Ovary (tissue), 9 donors: ENCODE data around the gene POLR2J. TPM values are rescaled to one million over a fixed set of nuclear protein-coding genes. Genes with fewer than 3 reads are reported as not detected.

Experiments used
- DNase-seq, 5 donors: peaks; one replicate each; pipeline ENCODE4 v3.0.0-alpha.2; 2019 to 2020
- H3K27ac ChIP-seq, 2 donors: fragments of 200-600 bp; one replicate each; pipeline versions ENCODE4 v1.5.1 to v1.8.0; 2019 to 2022
- H3K27me3 ChIP-seq: fragments of 200-600 bp; one replicate; pipeline ENCODE4 v1.8.0; 2022
- H3K36me3 ChIP-seq: fragments of 200-600 bp; sonication (generic); one replicate; pipeline ENCODE4 v1.5.1; 2019
- H3K4me1 ChIP-seq: one replicate; pipeline ENCODE4 v1.8.1; 2013; ENCODE audit warnings: mild to moderate bottlenecking, moderate library complexity; ENCODE audit not compliant: insufficient read depth
- H3K4me3 ChIP-seq: fragments of 200-600 bp; sonication (generic); one replicate; pipeline ENCODE4 v1.5.1; 2017
- H3K9me3 ChIP-seq, 2 donors: fragments of 200-600 bp in 1 of 2; sonication (generic) in 1 of 2; one replicate each; pipeline versions ENCODE4 v1.5.1 to v1.8.1; 2013 to 2019; ENCODE audit warnings: mild to moderate bottlenecking in 1 of 2, moderate library complexity in 1 of 2
- EP300 ChIP-seq: sonication (generic); formaldehyde crosslinking; IDR thresholded peaks from one replicate; pipeline ENCODE4 v1.6.1; 2017; ENCODE audit warnings: antibody characterized with exemption
- POLR2A ChIP-seq: fragments of 450-650 bp; IDR thresholded peaks from one replicate; pipeline ENCODE4 v1.6.1; 2017; ENCODE audit warnings: antibody characterized with exemption, mild to moderate bottlenecking, moderate library complexity
- WGBS, 3 donors: extraction: QIAGEN DNeasy Blood & Tissue Kit in 1 of 3; methylation state at CpG; one replicate each; pipeline versions ENCODE4 v1.1.5 to v1.1.7; 2013 to 2017; 5-methylcytosine and 5-hydroxymethylcytosine counted together
- intact Hi-C, 4 donors: fragments of 100-400 bp; cut with DNase I; formaldehyde crosslinking; loops; one replicate each; pipeline versions ENCODE4 v1.11.0 to v1.15.1; 2022 to 2023
- polyA plus RNA-seq, 2 donors: library from polyadenylated mRNA; stranded (reverse); fragments of 200-250 nt in 1 of 2; fragments of 350-450 nt in 1 of 2; fragmentation: Illumina TruSeq in 1 of 2; extraction: RNeasy Lipid Tissue Mini Kit (QIAGEN cat#74804) in 1 of 2; gene quantifications; one replicate each; pipeline ENCODE4 v1.2.3, GENCODE V29; 2013 to 2014
- total RNA-seq, 7 donors: library from RNA; depleted of rRNA in 2 of 7; stranded (reverse); fragments of >200 nt in 2 of 7; fragmentation: NEBNext Ultra II Directional in 3 of 7; extraction: Animal tissue kit (Norgen Biotek cat#: 25700) in 3 of 7; gene quantifications; one replicate each; pipeline versions ENCODE4 v1.1.0 to v1.2.4, GENCODE V29; 2016 to 2023
- TF ChIP-seq, protein P1 (sequence below), 3 donors: fragments of 450-650 bp in 2 of 3; fragments of 200-600 bp in 1 of 3; IDR thresholded peaks; one replicate each; pipeline versions ENCODE4 v1.5.1 to v1.8.0; 2016 to 2022; ENCODE audit warnings: antibody characterized with exemption in 3 of 3, mild to moderate bottlenecking in 1 of 3
- donor health status: DM: no; HTN: no; CAD: no; lungs with moderate emphysema.
- donor health status: DM: no; HTN: no; CAD: no.
- donor health status: Bipolar disorder and iron deficiency.
- donor health status: DM: yes; HTN: yes; CAD: no.
- donor health status: DM: no; HTN: no; CAD: no.
- donor health status: DM: yes; HTN: yes; CAD: no.

The POLR2J gene
- total and polyA plus RNA-seq, 9 donors = 17.7 to 77.1 (median 41.9) TPM

- TF ChIP-seq EP300 = no peak
- peak; percentile 17 for TF ChIP-seq POLR2A
- TF ChIP-seq, protein P1, sequence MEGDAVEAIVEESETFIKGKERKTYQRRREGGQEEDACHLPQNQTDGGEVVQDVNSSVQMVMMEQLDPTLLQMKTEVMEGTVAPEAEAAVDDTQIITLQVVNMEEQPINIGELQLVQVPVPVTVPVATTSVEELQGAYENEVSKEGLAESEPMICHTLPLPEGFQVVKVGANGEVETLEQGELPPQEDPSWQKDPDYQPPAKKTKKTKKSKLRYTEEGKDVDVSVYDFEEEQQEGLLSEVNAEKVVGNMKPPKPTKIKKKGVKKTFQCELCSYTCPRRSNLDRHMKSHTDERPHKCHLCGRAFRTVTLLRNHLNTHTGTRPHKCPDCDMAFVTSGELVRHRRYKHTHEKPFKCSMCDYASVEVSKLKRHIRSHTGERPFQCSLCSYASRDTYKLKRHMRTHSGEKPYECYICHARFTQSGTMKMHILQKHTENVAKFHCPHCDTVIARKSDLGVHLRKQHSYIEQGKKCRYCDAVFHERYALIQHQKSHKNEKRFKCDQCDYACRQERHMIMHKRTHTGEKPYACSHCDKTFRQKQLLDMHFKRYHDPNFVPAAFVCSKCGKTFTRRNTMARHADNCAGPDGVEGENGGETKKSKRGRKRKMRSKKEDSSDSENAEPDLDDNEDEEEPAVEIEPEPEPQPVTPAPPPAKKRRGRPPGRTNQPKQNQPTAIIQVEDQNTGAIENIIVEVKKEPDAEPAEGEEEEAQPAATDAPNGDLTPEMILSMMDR (IDR thresholded peaks at IDR 0.05) = no peak
- Histone ChIP-seq H3K4me1 (peaks cover 5% of the 10 kb centered on the region), H3K36me3 (no peaks in the 10 kb centered on the region), H3K27ac (peak within 1 kb of the TSS in 1 of 2 donors; percentile 55), H3K4me3 (peak within 1 kb of the TSS; percentile 78), H3K27me3 (no peaks in the 10 kb centered on the region), H3K9me3 (no peaks in the 10 kb centered on the region)
- intact Hi-C loops = no loop called here
- WGBS, 3 donors = 0 to 1% (median 1%) methylated on average over 27 to 90 of the region's 90 CpGs
- peak; percentile 82 to 91 (median 90) for DNase-seq
Observed at GRCh38 chr7:102433219-102434038, 45.3 kb downstream of the POLR2J start, which contains the start of gene ORAI2. Gene ORAI2 (plus strand): TSS chr7:102433575. CDS start chr7:102438957, 5,382 bp downstream.

DNA sequence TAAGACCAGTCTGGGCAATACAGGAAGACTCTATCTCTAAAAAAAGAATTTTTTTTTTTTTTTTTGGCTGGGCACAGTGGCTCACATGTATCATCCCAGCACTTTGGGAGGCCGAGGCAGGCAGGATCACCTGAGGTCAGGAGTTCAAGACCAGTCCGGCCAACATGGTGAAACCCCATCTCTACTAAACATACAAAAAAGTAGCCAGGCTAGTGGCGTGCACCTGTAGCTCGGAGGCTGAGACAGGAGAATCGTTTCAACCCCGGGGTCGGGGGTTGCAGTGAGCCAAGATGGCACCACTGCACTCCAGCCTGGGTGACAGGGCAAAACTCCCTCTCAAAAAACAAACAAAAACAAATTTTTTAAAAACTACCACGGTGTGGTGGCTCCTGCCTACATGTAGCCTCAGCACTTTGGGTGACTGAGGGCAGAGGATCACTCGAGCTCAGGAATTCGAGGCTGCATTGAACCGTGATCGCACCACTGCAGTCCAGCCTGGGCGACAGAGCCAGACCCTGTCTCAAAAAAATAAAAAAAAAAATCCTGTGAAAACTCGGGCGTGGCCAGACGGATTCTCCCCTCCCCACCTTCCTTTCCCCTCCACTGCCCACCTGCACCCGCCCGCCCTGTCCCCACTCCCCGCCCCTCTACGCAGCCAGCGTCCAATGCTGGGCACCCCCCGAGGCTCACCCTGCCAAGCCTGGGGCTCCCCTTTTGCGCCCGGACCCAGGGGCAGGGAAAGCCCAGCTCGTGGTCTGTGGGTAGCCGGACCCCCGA, 46.1 kb downstream of the POLR2J start:
- H3K27me3 ChIP-seq = no peaks in the 10 kb centered on the region
- H3K4me3 ChIP-seq = peak overlapping the region; percentile 78
- H3K27ac ChIP-seq = peak overlapping the region in 1 of 2 donors; percentile 55
- no peaks in the 10 kb centered on the region for H3K9me3 ChIP-seq
- WGBS, 3 donors = 20 to 28% (median 20%) methylated on average over 24 to 27 of the region's 27 CpGs
- intact Hi-C loops = no loop called here
- DNase-seq = no peak
- TF ChIP-seq, protein P1 (IDR thresholded peaks at IDR 0.05) = no peak
- TF ChIP-seq EP300 (no peak), POLR2A (no peak)
- H3K36me3 ChIP-seq = no peaks in the 10 kb centered on the region
- peaks cover 5% of the 10 kb centered on the region for H3K4me1 ChIP-seq

- TF ChIP-seq POLR2A (no peak), EP300 (no peak)
- TF ChIP-seq, protein P1 (IDR thresholded peaks at IDR 0.05) = no peak
- no peaks in the 10 kb centered on the region for H3K27me3 ChIP-seq
- intact Hi-C loops = no loop called here
- no peak overlapping the region for H3K27ac ChIP-seq
- 47 to 58% (median 55%) methylated on average over 17 of the region's 17 CpGs for WGBS, 3 donors
- DNase-seq = no peak
- peaks cover 5% of the 10 kb centered on the region for H3K4me1 ChIP-seq
- H3K4me3 ChIP-seq = no peak overlapping the region
- no peaks in the 10 kb centered on the region for H3K36me3 ChIP-seq
- H3K9me3 ChIP-seq = no peaks in the 10 kb centered on the region
Observed at GRCh38 chr7:102431617-102432298, 47.0 kb downstream of the POLR2J start.
